Measurements from ENCODE around the gene KIF2A.

KIF2A gene

GRCh38 chr5:62296998-62297397, 9.0 kb upstream of the KIF2A start:
- DNase-seq = no peak

- DNase-seq = no peak
These were observed 7.9 kb upstream of the KIF2A start for GRCh38 chr5:62298118-62298517.

- DNase-seq = no peak
These were observed 6.9 kb upstream of the KIF2A start for GRCh38 chr5:62299101-62299500.

GRCh38 chr5:62299600-62299999, 6.4 kb upstream of the KIF2A start:
- no peak for DNase-seq

GRCh38 chr5:62305358-62305714, 670 bp upstream of the KIF2A start:
- no peak for DNase-seq

GRCh38 chr5:62306323-62306895, 403 bp downstream of the KIF2A start:
- no peak for DNase-seq

GRCh38 chr5:62306896-62307689, 1.1 kb downstream of the KIF2A start:
- peak; percentile 68 for DNase-seq

- peak; percentile 34 for DNase-seq
These were observed 2.4 kb downstream of the KIF2A start for GRCh38 chr5:62308439-62308838.

GRCh38 chr5:62309107-62309506, 3.1 kb downstream of the KIF2A start:
- DNase-seq = peak; percentile 40

GRCh38 chr5:62310426-62311143, 4.6 kb downstream of the KIF2A start:
- peak; percentile 73 for DNase-seq

GRCh38 chr5:62312036-62312435, 6.0 kb downstream of the KIF2A start:
- DNase-seq = no peak

GRCh38 chr5:62312674-62313073, 6.7 kb downstream of the KIF2A start:
- no peak for DNase-seq

- no peak for DNase-seq
These were observed 8.3 kb downstream of the KIF2A start for GRCh38 chr5:62314213-62314830.

- no peak for DNase-seq
These were observed 9.6 kb downstream of the KIF2A start for GRCh38 chr5:62315376-62316175.

- no peak for DNase-seq
These were observed 10.1 kb downstream of the KIF2A start for GRCh38 chr5:62316176-62316502.

GRCh38 chr5:62317810-62318209, 11.8 kb downstream of the KIF2A start:
- DNase-seq = no peak

GRCh38 chr5:62322484-62322883, 16.5 kb downstream of the KIF2A start:
- no peak for DNase-seq

- DNase-seq = no peak
These were observed 20.3 kb downstream of the KIF2A start for GRCh38 chr5:62326302-62326701.

GRCh38 chr5:62326702-62327101, 20.7 kb downstream of the KIF2A start:
- no peak for DNase-seq

GRCh38 chr5:62327138-62328053, 21.4 kb downstream of the KIF2A start:
- peak; percentile 73 for DNase-seq

GRCh38 chr5:62328772-62329491, 22.9 kb downstream of the KIF2A start:
- no peak for DNase-seq
